GM12878 (cell line): ENCODE results near the gene GRIK4. TPM values are rescaled to one million over a fixed set of nuclear protein-coding genes. Genes with fewer than 3 reads are reported as not detected.

Source experiments
- ATAC-seq: fragments of 200-7000 bp; cut with Tn5 transposase; 3 replicates; pipeline ENCODE4 v1.9.1; 2020; ENCODE audit warnings: mild to moderate bottlenecking, moderate library complexity
- BruUV-seq: library from RNA; stranded (reverse); fragments of 400-500 nt; replicated peaks from 2 replicates; lab custom pipeline; 2021; lab: Mats Ljungman, UMichigan
- CTCF ChIA-PET: fragments of 300-600 bp; sonication (Branson Sonifier 250); formaldehyde crosslinking; extraction: SDS; loops from one replicate; lab custom pipeline; 2021; ENCODE audit warnings: inconsistent platforms; lab: Yijun Ruan, JAX
- POLR2A ChIA-PET: fragments of 350-600 bp; formaldehyde crosslinking; extraction: SDS; loops from one replicate; lab custom pipeline; 2021; ENCODE audit warnings: inconsistent platforms; lab: Charles Lee
- RAD21 ChIA-PET: fragments of 300-600 bp; sonication (Branson Sonifier 250); formaldehyde crosslinking; loops from one replicate; lab custom pipeline; 2023; ENCODE audit warnings: antibody characterized with exemption; ENCODE audit not compliant: unreplicated experiment; lab: Charles Lee
- SMC1A ChIA-PET: fragments of 300-600 bp; sonication (Branson Sonifier 250); formaldehyde crosslinking; loops from one replicate; lab custom pipeline; 2023; ENCODE audit not compliant: unreplicated experiment, uncharacterized antibody; lab: Charles Lee
- DNase-seq: peaks from one replicate; pipeline ENCODE4 v3.0.0-alpha.2; 2011; ENCODE audit warnings: low read depth, low spot score
- FAIRE-seq: peaks from 3 replicates; lab custom pipeline; 2011; peaks lifted over from hg19 to GRCh38; lab: Jason Lieb, UNC
- H2AFZ ChIP-seq: 2 replicates; pipeline ENCODE4 v1.6.0; 2011; ENCODE audit warnings: low read depth, low read length, control low read depth; ENCODE audit not compliant: control insufficient read depth
- H3K27ac ChIP-seq: 2 replicates; pipeline ENCODE4 v1.5.1; 2011; ENCODE audit warnings: control low read depth; ENCODE audit not compliant: control insufficient read depth, insufficient read depth
- H3K27me3 ChIP-seq, 2 experiments: replicated peaks in 1 of 2; 2 replicates each; pipeline versions ENCODE4 v1.6.0 to v1.6.1; 2011; ENCODE audit warnings: low read length in 1 of 2; ENCODE audit not compliant: control insufficient read depth in 2 of 2, insufficient read depth in 2 of 2
- H3K36me3 ChIP-seq, 2 experiments: 2 replicates each; pipeline ENCODE4 v1.5.1; 2011; ENCODE audit warnings: low read length in 1 of 2; ENCODE audit not compliant: control insufficient read depth in 2 of 2, insufficient read depth in 2 of 2
- H3K4me1 ChIP-seq: 2 replicates; pipeline ENCODE4 v1.6.1; 2011; ENCODE audit warnings: mild to moderate bottlenecking, low read length, moderate library complexity, mixed read lengths; ENCODE audit not compliant: control insufficient read depth, insufficient read depth
- H3K4me2 ChIP-seq: 2 replicates; pipeline ENCODE4 v1.6.0; 2011; ENCODE audit warnings: control low read depth; ENCODE audit not compliant: control insufficient read depth, insufficient read depth
- H3K4me3 ChIP-seq: fragments of 200-600 bp; sonication (generic); 2 replicates; pipeline ENCODE4 v1.5.1; 2016
- H3K79me2 ChIP-seq: 2 replicates; pipeline ENCODE4 v1.6.0; 2011; ENCODE audit warnings: low read length; ENCODE audit not compliant: control insufficient read depth, insufficient read depth
- H3K9ac ChIP-seq: 2 replicates; pipeline ENCODE4 v1.8.0; 2011; ENCODE audit warnings: low read length, control low read depth, mixed read lengths; ENCODE audit not compliant: control insufficient read depth, insufficient read depth
- H3K9me3 ChIP-seq: replicated peaks from 3 replicates; pipeline ENCODE4 v1.5.1; 2011; ENCODE audit warnings: mild to moderate bottlenecking, low read length; ENCODE audit not compliant: control insufficient read depth, insufficient read depth
- H4K20me1 ChIP-seq: 2 replicates; pipeline ENCODE4 v1.6.0; 2011; ENCODE audit not compliant: control insufficient read depth, insufficient read depth
- ATF3 ChIP-seq: IDR thresholded peaks from 2 replicates; pipeline ENCODE4 v1.6.1; 2011; ENCODE audit warnings: low read depth, mild to moderate bottlenecking, low read length, moderate library complexity, borderline replicate concordance; ENCODE audit errors: extremely low read depth
- BACH1 ChIP-seq: fragments of 450-650 bp; IDR thresholded peaks from 2 replicates; pipeline ENCODE4 v1.6.1; 2017; ENCODE audit warnings: mild to moderate bottlenecking, borderline replicate concordance
- CEBPB ChIP-seq, 2 experiments: fragments of 150-350 bp in 1 of 2; IDR thresholded peaks; 2 replicates each; pipeline ENCODE4 v1.6.1; 2012 to 2014; ENCODE audit warnings: low read depth in 2 of 2, low read length in 2 of 2, borderline replicate concordance in 1 of 2, inconsistent platforms in 1 of 2
- CREB1 ChIP-seq: IDR thresholded peaks from 2 replicates; pipeline ENCODE4 v1.6.1; 2012; ENCODE audit warnings: low read depth, mild to moderate bottlenecking, inconsistent platforms
- DPF2 ChIP-seq: fragments of 450-650 bp; IDR thresholded peaks from 2 replicates; pipeline ENCODE4 v1.6.1; 2017; ENCODE audit warnings: mild to moderate bottlenecking
- E2F8 ChIP-seq: fragments of 450-650 bp; IDR thresholded peaks from 2 replicates; pipeline ENCODE4 v1.6.1; 2018; ENCODE audit warnings: mild to moderate bottlenecking, low read depth, moderate library complexity; ENCODE audit not compliant: partially characterized antibody
- KAT2A ChIP-seq: conservative IDR thresholded peaks from 2 replicates; pipeline ENCODE4 v1.6.1; 2011; ENCODE audit warnings: low read depth, low read length; ENCODE audit not compliant: control insufficient read depth
- KLF5 ChIP-seq: fragments of 450-650 bp; IDR thresholded peaks from 2 replicates; pipeline ENCODE4 v1.6.1; 2014; ENCODE audit warnings: mild to moderate bottlenecking; ENCODE audit not compliant: partially characterized antibody
- NBN ChIP-seq: fragments of 450-650 bp; IDR thresholded peaks from 2 replicates; pipeline ENCODE4 v1.6.1; 2016
- POU2F2 ChIP-seq: IDR thresholded peaks from 3 replicates; pipeline ENCODE4 v1.6.1; 2011; ENCODE audit warnings: low read depth, mild to moderate bottlenecking, low read length, borderline replicate concordance
- RUNX3 ChIP-seq: IDR thresholded peaks from 2 replicates; pipeline ENCODE4 v1.6.1; 2012; ENCODE audit warnings: low read length, inconsistent platforms
- SMARCA5 ChIP-seq: fragments of 450-650 bp; IDR thresholded peaks from 2 replicates; pipeline ENCODE4 v1.6.1; 2017; ENCODE audit warnings: mild to moderate bottlenecking
- SPI1 ChIP-seq: IDR thresholded peaks from 2 replicates; pipeline ENCODE4 v1.6.1; 2011; ENCODE audit warnings: low read depth, mild to moderate bottlenecking, low read length, moderate library complexity, borderline replicate concordance; ENCODE audit not compliant: insufficient read depth
- TARDBP ChIP-seq: IDR thresholded peaks from 2 replicates; pipeline ENCODE4 v1.6.1; 2016; ENCODE audit warnings: borderline replicate concordance
- ZBTB4 ChIP-seq: fragments of 450-650 bp; formaldehyde crosslinking; IDR thresholded peaks from 2 replicates; pipeline ENCODE4 v1.4.0; 2022; ENCODE audit warnings: mild to moderate bottlenecking, moderate library complexity
- WGBS: methylation state at CpG from one replicate; pipeline ENCODE4 v1.1.6; 2016; ENCODE audit warnings: low lambda C conversion rate; ENCODE audit not compliant: insufficient replicate concordance, insufficient coverage; ENCODE audit errors: missing lambda C conversion rate; 5-methylcytosine and 5-hydroxymethylcytosine counted together
- in situ Hi-C: fragments of 300-500 bp; cut with MboI; formaldehyde crosslinking; loops from 9 replicates; pipeline ENCODE4 v1.14.3; 2018; ENCODE audit warnings: mixed read lengths
- intact Hi-C: fragments of 100-400 bp; cut with micrococcal nuclease; formaldehyde crosslinking; loops from one replicate; pipeline ENCODE4 v1.14.2; 2022; ENCODE audit not compliant: unreplicated experiment
- polyA plus RNA-seq, 11 experiments: library from polyadenylated mRNA; depleted of rRNA in 4 of 11; unstranded in 6 of 11; stranded (reverse) in 5 of 11; fragments of >200 nt; fragmentation: Nextera tagmentation in 4 of 11; fragmentation: Illumina TruSeq in 1 of 11; extraction: Ambion mirVana in 4 of 11; extraction: Trizol in 1 of 11; gene quantifications; 1 replicate in 1 of 11; 2 replicates in 10 of 11; pipeline versions ENCODE4 v1.2.1 to v1.2.3, GENCODE V29; 2011 to 2016; ENCODE audit warnings: inconsistent platforms in 2 of 11, missing spikeins in 2 of 11, low read depth in 1 of 11
- total RNA-seq, 4 experiments: library from RNA; depleted of rRNA in 3 of 4; stranded (reverse); fragments of >200 nt in 3 of 4; fragmentation: Illumina TruSeq in 1 of 4; extraction: Trizol in 1 of 4; gene quantifications; 2 replicates each; pipeline versions ENCODE4 v1.2.1 to v1.2.3, GENCODE V29; 2013 to 2021
- TF ChIP-seq, protein P1 (sequence below): IDR thresholded peaks from 2 replicates; pipeline ENCODE4 v1.6.1; 2011; ENCODE audit warnings: low read depth, low read length, improper control_type of control experiment, borderline replicate concordance
- TF ChIP-seq, protein P2 (sequence below): IDR thresholded peaks from 2 replicates; pipeline ENCODE4 v1.6.1; 2011; ENCODE audit warnings: borderline replicate concordance, low read depth, mild to moderate bottlenecking, moderate library complexity, mixed read lengths, low read length; ENCODE audit not compliant: insufficient read depth; ENCODE audit errors: extremely low read length

The GRIK4 gene
- total and polyA plus RNA-seq, 10 of the 15 experiments (the other 5 are each of a cell fraction or from before 2014, with no cell fraction given): 0.33 to 3.6 (median 0.72) TPM

GRCh38 chr11:120586072-120586471, 74.5 kb downstream of the GRIK4 start:
- no peaks in the 10 kb centered on the region; a peak in 1 of 4 replicates for H3K36me3 ChIP-seq
- H3K27me3 ChIP-seq: no peaks in the 10 kb centered on the region
- 14% methylated on average over 3 of the region's 3 CpGs for WGBS
- DNase-seq: no peak
- H3K27ac ChIP-seq: no peak overlapping the region
- no peaks in the 10 kb centered on the region; the same call in 2 of the 3 replicates for H3K9me3 ChIP-seq
- H3K4me2 ChIP-seq: no peak overlapping the region
- peaks cover 5% of the 10 kb centered on the region; the same call in 1 of the 2 replicates for H3K4me1 ChIP-seq
- H2AFZ ChIP-seq: no peak overlapping the region
- ChIA-PET RAD21 (no interaction called here), SMC1A (interaction anchor here (0.7 to 1.1 kb wide), 3 partner anchors 25 to 41 kb away, joined by 3 to 4 read pairs (median 4); no protein-coding TSS in a partner anchor), POLR2A (no interaction called here), CTCF (no interaction called here)
- no peak overlapping the region for H3K9ac ChIP-seq
- H4K20me1 ChIP-seq: no peaks in the 10 kb centered on the region
- in situ Hi-C loops (no loop called here), intact Hi-C loops (no loop called here)
- FAIRE-seq: no peak
- peak; percentile 64 for ATAC-seq
- H3K4me3 ChIP-seq: no peak overlapping the region
- BruUV-seq: no TSS peak
- H3K79me2 ChIP-seq: no peaks in the 10 kb centered on the region
- TF ChIP-seq BACH1 (no peak), CREB1 (no peak), KLF5 (no peak), SMARCA5 (0 out of 2 replicates have a peak, but pooled peaks have one; percentile 43), ZBTB4 (no peak), POU2F2 (peak; percentile 85; the same call in 1 of the 3 replicates), E2F8 (no peak), RUNX3 (no peak), CEBPB (IDR thresholded peaks at IDR 0.05; ENCODE audit: borderline replicate concordance in 1 of 2, low read depth in 2 of 2, low read length in 2 of 2) (no peak), TARDBP (no peak), DPF2 (no peak), SPI1 (no peak), NBN (0 out of 2 replicates have a peak, but pooled peaks have one; percentile 15), KAT2A (no peak), ATF3 (no peak)
- TF ChIP-seq, protein P1, sequence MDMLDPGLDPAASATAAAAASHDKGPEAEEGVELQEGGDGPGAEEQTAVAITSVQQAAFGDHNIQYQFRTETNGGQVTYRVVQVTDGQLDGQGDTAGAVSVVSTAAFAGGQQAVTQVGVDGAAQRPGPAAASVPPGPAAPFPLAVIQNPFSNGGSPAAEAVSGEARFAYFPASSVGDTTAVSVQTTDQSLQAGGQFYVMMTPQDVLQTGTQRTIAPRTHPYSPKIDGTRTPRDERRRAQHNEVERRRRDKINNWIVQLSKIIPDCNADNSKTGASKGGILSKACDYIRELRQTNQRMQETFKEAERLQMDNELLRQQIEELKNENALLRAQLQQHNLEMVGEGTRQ: no peak
- TF ChIP-seq, protein P2, sequence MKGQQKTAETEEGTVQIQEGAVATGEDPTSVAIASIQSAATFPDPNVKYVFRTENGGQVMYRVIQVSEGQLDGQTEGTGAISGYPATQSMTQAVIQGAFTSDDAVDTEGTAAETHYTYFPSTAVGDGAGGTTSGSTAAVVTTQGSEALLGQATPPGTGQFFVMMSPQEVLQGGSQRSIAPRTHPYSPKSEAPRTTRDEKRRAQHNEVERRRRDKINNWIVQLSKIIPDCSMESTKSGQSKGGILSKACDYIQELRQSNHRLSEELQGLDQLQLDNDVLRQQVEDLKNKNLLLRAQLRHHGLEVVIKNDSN: no peak
